B cell (primary cell): ENCODE data around the gene MAP3K13.

Experiments used
- EZH2 ChIP-seq: IDR thresholded peaks from 2 replicates; pipeline ENCODE4 v1.6.1; 2012; ENCODE audit warnings: borderline replicate concordance, low read depth, mild to moderate bottlenecking, moderate library complexity, low read length; ENCODE audit not compliant: insufficient read depth, poor library complexity, severe bottlenecking
- TF ChIP-seq, protein P1 (sequence below): fragments of 200-600 bp; IDR thresholded peaks from one replicate; pipeline ENCODE4 v1.8.0; 2022; ENCODE audit warnings: antibody characterized with exemption, mild to moderate bottlenecking

DNA sequence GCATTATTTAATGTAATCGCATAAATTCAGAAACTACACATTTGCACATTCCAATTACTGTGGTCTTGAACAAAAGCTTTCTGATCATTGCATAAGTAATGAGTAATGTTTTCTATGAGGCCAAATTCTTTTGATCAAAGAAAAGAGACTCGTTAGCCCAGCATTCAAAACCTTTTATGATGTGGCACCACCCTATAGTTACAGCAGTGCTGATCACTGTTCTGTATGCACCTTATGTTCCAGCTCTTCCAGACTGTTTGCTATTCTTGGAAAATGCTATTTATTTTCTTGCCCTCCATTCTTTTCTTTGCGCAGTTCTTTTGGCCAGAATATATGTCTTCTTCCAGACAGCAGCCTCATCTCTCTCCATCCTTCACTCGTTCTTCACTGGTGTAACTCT lies 42.3 kb downstream of the MAP3K13 start:
- TF ChIP-seq, protein P1, sequence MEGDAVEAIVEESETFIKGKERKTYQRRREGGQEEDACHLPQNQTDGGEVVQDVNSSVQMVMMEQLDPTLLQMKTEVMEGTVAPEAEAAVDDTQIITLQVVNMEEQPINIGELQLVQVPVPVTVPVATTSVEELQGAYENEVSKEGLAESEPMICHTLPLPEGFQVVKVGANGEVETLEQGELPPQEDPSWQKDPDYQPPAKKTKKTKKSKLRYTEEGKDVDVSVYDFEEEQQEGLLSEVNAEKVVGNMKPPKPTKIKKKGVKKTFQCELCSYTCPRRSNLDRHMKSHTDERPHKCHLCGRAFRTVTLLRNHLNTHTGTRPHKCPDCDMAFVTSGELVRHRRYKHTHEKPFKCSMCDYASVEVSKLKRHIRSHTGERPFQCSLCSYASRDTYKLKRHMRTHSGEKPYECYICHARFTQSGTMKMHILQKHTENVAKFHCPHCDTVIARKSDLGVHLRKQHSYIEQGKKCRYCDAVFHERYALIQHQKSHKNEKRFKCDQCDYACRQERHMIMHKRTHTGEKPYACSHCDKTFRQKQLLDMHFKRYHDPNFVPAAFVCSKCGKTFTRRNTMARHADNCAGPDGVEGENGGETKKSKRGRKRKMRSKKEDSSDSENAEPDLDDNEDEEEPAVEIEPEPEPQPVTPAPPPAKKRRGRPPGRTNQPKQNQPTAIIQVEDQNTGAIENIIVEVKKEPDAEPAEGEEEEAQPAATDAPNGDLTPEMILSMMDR: no peak
- no peak for TF ChIP-seq EZH2
